Panc1 (cell line): ENCODE results near the gene LRP2. TPM values are rescaled to one million over a fixed set of nuclear protein-coding genes. Genes with fewer than 3 reads are reported as not detected.
"Not testable (repeated sequence)": the region's sequence is repeated elsewhere in the genome, so short reads cannot be mapped to it uniquely, and the experiment has no call there.

ENCODE experiments used
- ATAC-seq: fragments of 200-7000 bp; cut with Tn5 transposase; 2 replicates; pipeline ENCODE4 v1.9.1; 2020; ENCODE audit warnings: mild to moderate bottlenecking, moderate library complexity
- BruUV-seq: library from RNA; stranded (reverse); fragments of 400-500 nt; replicated peaks from 2 replicates; lab custom pipeline; 2021; lab: Mats Ljungman, UMichigan
- CTCF ChIA-PET: fragments of 300-600 bp; sonication (Branson Sonifier 250); formaldehyde crosslinking; loops from one replicate; lab custom pipeline; 2022; ENCODE audit warnings: antibody characterized with exemption; lab: Charles Lee
- POLR2A ChIA-PET: fragments of 300-600 bp; sonication (Branson Sonifier 250); formaldehyde crosslinking; loops from one replicate; lab custom pipeline; 2022; ENCODE audit warnings: antibody characterized with exemption; lab: Charles Lee
- DNase-seq: peaks from one replicate; pipeline ENCODE4 v3.0.0-alpha.2; 2010; ENCODE audit warnings: low read depth, low spot score
- H3K27ac ChIP-seq: 2 replicates; pipeline ENCODE4 v1.5.1; 2011; ENCODE audit warnings: mild to moderate bottlenecking, low read length, inconsistent platforms
- H3K27me3 ChIP-seq: fragments of 200-500 bp; sonication (Bioruptor generic); 2 replicates; pipeline ENCODE4 v1.6.0; 2014; ENCODE audit warnings: low read length, inconsistent platforms; ENCODE audit not compliant: control insufficient read depth, insufficient read depth
- H3K36me3 ChIP-seq: fragments of 200-500 bp; sonication (Bioruptor generic); 2 replicates; pipeline ENCODE4 v1.5.1; 2014; ENCODE audit warnings: inconsistent platforms, mild to moderate bottlenecking, low read length, moderate library complexity; ENCODE audit not compliant: control insufficient read depth, insufficient read depth
- H3K4me1 ChIP-seq: 2 replicates; pipeline ENCODE4 v1.5.1; 2011; ENCODE audit warnings: inconsistent platforms, mild to moderate bottlenecking, low read length, moderate library complexity; ENCODE audit not compliant: control insufficient read depth, insufficient read depth
- H3K4me3 ChIP-seq, 2 experiments: 2 replicates each; pipeline ENCODE4 v1.5.1; 2011 to 2012; ENCODE audit warnings: low read depth in 2 of 2, low read length in 2 of 2, mild to moderate bottlenecking in 2 of 2, inconsistent platforms in 1 of 2, moderate library complexity in 1 of 2
- H3K9me3 ChIP-seq: fragments of 200-500 bp; sonication (Bioruptor generic); 2 replicates; pipeline ENCODE4 v1.5.1; 2014; ENCODE audit warnings: low read depth, mild to moderate bottlenecking, inconsistent platforms, low read length, moderate library complexity; ENCODE audit not compliant: control insufficient read depth, insufficient read depth
- CTCF ChIP-seq: fragments of 450-650 bp; IDR thresholded peaks from 2 replicates; pipeline ENCODE4 v1.5.1; 2017; ENCODE audit warnings: mild to moderate bottlenecking
- POLR2AphosphoS5 ChIP-seq: IDR thresholded peaks from 2 replicates; pipeline ENCODE4 v1.6.1; 2012; ENCODE audit warnings: mild to moderate bottlenecking, low read depth, low read length, moderate library complexity
- REST ChIP-seq, 2 experiments: IDR thresholded peaks; 2 replicates each; pipeline ENCODE4 v1.6.1; 2011 to 2012; ENCODE audit warnings: low read depth in 2 of 2, control low read depth in 1 of 2, low read length in 1 of 2, mild to moderate bottlenecking in 1 of 2, moderate library complexity in 1 of 2; ENCODE audit not compliant: insufficient read depth in 1 of 2
- SIN3A ChIP-seq: IDR thresholded peaks from 2 replicates; pipeline ENCODE4 v1.6.1; 2012; ENCODE audit warnings: low read depth, mild to moderate bottlenecking, low read length, moderate library complexity, borderline replicate concordance; ENCODE audit not compliant: insufficient read depth
- TCF7L2 ChIP-seq: IDR thresholded peaks from 2 replicates; pipeline ENCODE4 v1.6.1; 2011; ENCODE audit warnings: mild to moderate bottlenecking, low read depth, low read length, inconsistent platforms
- in situ Hi-C: cut with HindIII; loops from 2 replicates; pipeline ENCODE4 v1.10.0; 2016; ENCODE audit warnings: low sequenced_read_pairs, low pct_unique_long_range_greater_than_20kb
- intact Hi-C: fragments of 100-400 bp; cut with micrococcal nuclease; formaldehyde crosslinking; loops from one replicate; pipeline ENCODE4 v1.10.0; 2022; ENCODE audit not compliant: unreplicated experiment
- total RNA-seq: library from RNA; stranded (reverse); gene quantifications from one replicate; pipeline ENCODE4 v1.2.1, GENCODE V29; 2021; ENCODE audit not compliant: unreplicated experiment

LRP2 gene
- total RNA-seq, 1 experiment from 2014 or later: 0.10 TPM

GRCh38 chr2:169328785-169329184, 33.5 kb downstream of the LRP2 start:
- TF ChIP-seq REST (IDR thresholded peaks at IDR 0.05; ENCODE audit: insufficient read depth in 1 of 2, low read depth in 2 of 2, low read length in 1 of 2): no peak
- no peak for TF ChIP-seq CTCF
- no peak for TF ChIP-seq POLR2AphosphoS5
- no peak for TF ChIP-seq TCF7L2
- TF ChIP-seq SIN3A: no peak
- Histone ChIP-seq H3K36me3 (no peaks in the 10 kb centered on the region), H3K27me3 (peaks cover 8% of the 10 kb centered on the region; the same call in 1 of the 2 replicates), H3K4me1 (no peaks in the 10 kb centered on the region), H3K9me3 (no peaks in the 10 kb centered on the region), H3K4me3 (no peak overlapping the region), H3K27ac (no peak overlapping the region)
- intact Hi-C loops: no loop called here
- no peak for DNase-seq
- no peak for ATAC-seq
- CTCF ChIA-PET: no interaction called here
- POLR2A ChIA-PET: no interaction called here
- no TSS peak for BruUV-seq
- in situ Hi-C loops: no loop called here

GRCh38 chr2:169327837-169328236, 34.5 kb downstream of the LRP2 start:
- POLR2A ChIA-PET, H3K9me3 ChIP-seq, H3K4me3 ChIP-seq, H3K27me3 ChIP-seq, in situ Hi-C loops, H3K27ac ChIP-seq, intact Hi-C loops, H3K36me3 ChIP-seq, ATAC-seq, CTCF ChIA-PET, BruUV-seq, H3K4me1 ChIP-seq, DNase-seq: not testable (repeated sequence)

GRCh38 chr2:169325886-169326285, 36.4 kb downstream of the LRP2 start:
- intact Hi-C loops, H3K4me3 ChIP-seq, POLR2A ChIA-PET, ATAC-seq, CTCF ChIA-PET, BruUV-seq, H3K4me1 ChIP-seq, H3K36me3 ChIP-seq, DNase-seq, H3K27me3 ChIP-seq, H3K9me3 ChIP-seq, H3K27ac ChIP-seq, in situ Hi-C loops: not testable (repeated sequence)
